HG03432 (cell line): Measurements from ENCODE around the gene SCUBE2.
"Not testable (repeated sequence)": the region's sequence is repeated elsewhere in the genome, so short reads cannot be mapped to it uniquely, and the experiment has no call there.

ENCODE experiments used
- ATAC-seq: cut with Tn5 transposase; IDR thresholded peaks from one replicate; pipeline ENCODE4 v1.9.1; 2021; ENCODE audit warnings: mild to moderate bottlenecking, moderate library complexity; ENCODE audit not compliant: unreplicated experiment

The SCUBE2 gene

GRCh38 chr11:9109858-9110731 lies 18.7 kb upstream of the SCUBE2 start:
- ATAC-seq: no peak

GRCh38 chr11:9104580-9104979 lies 13.2 kb upstream of the SCUBE2 start:
- no peak for ATAC-seq

- no peak for ATAC-seq
Measured at GRCh38 chr11:9103542-9104276, 12.3 kb upstream of the SCUBE2 start.

- no peak for ATAC-seq
Measured at GRCh38 chr11:9099617-9100016, 8.2 kb upstream of the SCUBE2 start.

GRCh38 chr11:9098455-9098854 lies 7.1 kb upstream of the SCUBE2 start:
- ATAC-seq: not testable (repeated sequence)

GRCh38 chr11:9097186-9097943 lies 6.0 kb upstream of the SCUBE2 start:
- not testable (repeated sequence) for ATAC-seq

GRCh38 chr11:9096427-9096826 lies 5.0 kb upstream of the SCUBE2 start:
- ATAC-seq: no peak

- no peak for ATAC-seq
Measured at GRCh38 chr11:9095421-9095820, 4.0 kb upstream of the SCUBE2 start.

- ATAC-seq: no peak
Measured at GRCh38 chr11:9094420-9094819, 3.0 kb upstream of the SCUBE2 start.

GRCh38 chr11:9092853-9093778 lies 1.7 kb upstream of the SCUBE2 start:
- no peak for ATAC-seq

- no peak for ATAC-seq
Measured at GRCh38 chr11:9092072-9092471, 673 bp upstream of the SCUBE2 start.

- ATAC-seq: no peak
Measured at GRCh38 chr11:9090488-9091043, 833 bp downstream of the SCUBE2 start.

- no peak for ATAC-seq
Measured at GRCh38 chr11:9089636-9090035, 1.8 kb downstream of the SCUBE2 start.

- no peak for ATAC-seq
Measured at GRCh38 chr11:9089061-9089460, 2.3 kb downstream of the SCUBE2 start.

- no peak for ATAC-seq
Measured at GRCh38 chr11:9082575-9082974, 8.8 kb downstream of the SCUBE2 start.

- ATAC-seq: no peak
Measured at GRCh38 chr11:9081153-9081552, 10.2 kb downstream of the SCUBE2 start.

GRCh38 chr11:9078113-9079086 lies 13.0 kb downstream of the SCUBE2 start:
- ATAC-seq: no peak

GRCh38 chr11:9077164-9077563 lies 14.2 kb downstream of the SCUBE2 start:
- ATAC-seq: no peak

GRCh38 chr11:9076661-9077060 lies 14.7 kb downstream of the SCUBE2 start:
- ATAC-seq: no peak
